Activated naive CD4-positive, alpha-beta T cell treated with anti-CD3 and anti-CD28 coated beads, Interleukin-2, amount 50 U/mL, for 72 hours (primary cell): ENCODE data around the gene SH3TC2. TPM values are rescaled to one million over a fixed set of nuclear protein-coding genes. Genes with fewer than 3 reads are reported as not detected.
A peak's percentile ranks its signal among the peaks of the same experiment; 100 is the strongest.

Source experiments
- ATAC-seq, 2 donors: fragments of 150-1000 bp; cut with Tn5 transposase; 2 replicates each; pipeline ENCODE4 v1.10.0; 2021; ENCODE audit warnings: mild to moderate bottlenecking in 2 of 2, moderate library complexity in 2 of 2
- DNase-seq, 2 donors: peaks; one replicate each; pipeline ENCODE4 v3.0.0; 2021 to 2022; ENCODE audit warnings: low spot score in 2 of 2
- H3K27ac Mint-ChIP-seq, 2 donors: one replicate each; pipeline ENCODE4 v1.8.0; 2022; ENCODE audit warnings: mild to moderate bottlenecking in 2 of 2, mixed read lengths in 2 of 2
- H3K36me3 Mint-ChIP-seq, 2 donors: one replicate each; pipeline ENCODE4 v1.8.0; 2022; ENCODE audit warnings: mixed read lengths in 2 of 2
- H3K9me3 Mint-ChIP-seq, 2 donors: one replicate each; pipeline ENCODE4 v1.8.0; 2022; ENCODE audit warnings: mixed read lengths in 2 of 2
- total RNA-seq, 2 donors: library from RNA; stranded (reverse); gene quantifications; one replicate each; pipeline ENCODE4 v1.2.3, GENCODE V29; 2022

Gene SH3TC2
- total RNA-seq, 2 donors from 2014 or later, result not detected

GRCh38 chr5:148972974-148973374 is 89.9 kb downstream of the SH3TC2 start:
- H3K36me3 Mint-ChIP-seq, result no peaks in the 10 kb centered on the region
- H3K9me3 Mint-ChIP-seq, result no peaks in the 10 kb centered on the region
- ATAC-seq (no peak), DNase-seq (no peak)
- no peak overlapping the region for H3K27ac Mint-ChIP-seq

DNA sequence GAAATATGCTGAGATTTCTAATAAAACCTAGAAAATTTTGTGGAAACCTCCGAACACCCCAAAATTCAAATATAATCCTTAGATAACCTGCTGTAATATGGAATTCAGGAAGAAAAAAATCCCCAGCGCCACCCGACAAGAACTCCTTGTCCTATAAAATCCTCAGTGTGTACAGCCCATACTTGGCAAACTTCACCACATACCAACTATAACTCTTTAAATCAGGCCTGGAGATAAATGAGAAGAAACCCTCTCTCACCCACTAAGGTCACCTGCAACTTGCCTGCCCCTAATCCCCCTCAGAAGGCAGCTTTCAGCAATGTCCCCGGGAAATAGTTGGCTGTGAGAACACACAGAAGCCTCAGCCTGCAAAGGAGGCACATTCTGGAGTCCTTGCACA is 90.5 kb downstream of the SH3TC2 start:
- Mint-ChIP-seq H3K9me3 (no peaks in the 10 kb centered on the region), H3K27ac (no peak overlapping the region), H3K36me3 (no peaks in the 10 kb centered on the region)
- ATAC-seq (no peak), DNase-seq (no peak)

DNA sequence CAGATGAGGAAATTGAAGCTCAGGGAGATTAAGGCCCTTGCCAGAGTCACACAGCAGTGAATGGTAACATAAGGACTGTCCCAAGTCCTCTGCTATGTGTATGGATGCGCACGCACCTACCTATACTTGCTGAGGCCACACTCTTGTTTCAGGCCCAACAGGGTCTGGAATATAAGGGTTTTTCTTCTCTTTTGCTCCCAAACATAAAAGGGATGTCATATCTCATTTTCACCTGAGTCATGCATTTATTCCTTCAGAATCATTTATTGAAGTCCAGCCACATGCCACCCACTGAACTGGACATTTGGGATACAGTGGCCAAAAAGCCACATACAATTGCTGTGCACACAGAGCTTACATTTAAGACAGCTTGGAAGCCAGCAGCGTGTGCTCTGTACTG is 92.0 kb downstream of the SH3TC2 start:
- ATAC-seq, result no peak
- DNase-seq, result no peak
- no peaks in the 10 kb centered on the region for H3K9me3 Mint-ChIP-seq
- no peak overlapping the region for H3K27ac Mint-ChIP-seq
- no peaks in the 10 kb centered on the region for H3K36me3 Mint-ChIP-seq

GRCh38 chr5:148970228-148970627 is 92.6 kb downstream of the SH3TC2 start:
- no peak for DNase-seq
- no peak overlapping the region for H3K27ac Mint-ChIP-seq
- no peaks in the 10 kb centered on the region for H3K9me3 Mint-ChIP-seq
- no peak for ATAC-seq
- no peaks in the 10 kb centered on the region for H3K36me3 Mint-ChIP-seq

GRCh38 chr5:148969291-148969690 is 93.6 kb downstream of the SH3TC2 start:
- DNase-seq (no peak), ATAC-seq (no peak)
- H3K36me3 Mint-ChIP-seq, result no peaks in the 10 kb centered on the region
- H3K9me3 Mint-ChIP-seq, result no peaks in the 10 kb centered on the region
- no peak overlapping the region for H3K27ac Mint-ChIP-seq

GRCh38 chr5:148968311-148968710 is 94.6 kb downstream of the SH3TC2 start:
- H3K9me3 Mint-ChIP-seq, result no peaks in the 10 kb centered on the region
- no peak overlapping the region for H3K27ac Mint-ChIP-seq
- DNase-seq, result no peak
- no peak for ATAC-seq
- no peaks in the 10 kb centered on the region for H3K36me3 Mint-ChIP-seq

DNA sequence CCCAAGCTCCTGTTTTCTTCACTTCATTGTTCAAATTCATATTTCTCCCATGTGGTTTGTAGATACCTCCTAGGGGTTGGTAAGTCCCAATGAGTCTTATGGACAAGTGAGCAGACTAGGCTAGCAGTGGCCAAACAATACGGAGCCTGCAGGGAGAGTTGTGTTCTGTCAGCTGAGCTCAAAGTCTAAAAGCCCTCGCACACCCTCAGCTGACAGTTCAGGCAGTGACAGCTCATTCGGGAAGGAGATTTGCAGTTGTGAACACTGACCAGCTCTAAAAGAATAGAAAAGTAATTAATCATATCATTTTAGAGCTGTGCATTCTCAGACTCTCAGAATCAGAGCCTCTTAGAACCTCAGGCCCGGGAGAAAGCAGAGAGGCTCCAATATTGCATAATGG is 95.1 kb downstream of the SH3TC2 start:
- no peak for ATAC-seq
- no peak for DNase-seq
- H3K9me3 Mint-ChIP-seq, result no peaks in the 10 kb centered on the region
- H3K27ac Mint-ChIP-seq, result no peak overlapping the region
- no peaks in the 10 kb centered on the region for H3K36me3 Mint-ChIP-seq

- ATAC-seq (no peak), DNase-seq (no peak)
- H3K36me3 Mint-ChIP-seq, result no peaks in the 10 kb centered on the region
- no peak overlapping the region for H3K27ac Mint-ChIP-seq
- H3K9me3 Mint-ChIP-seq, result no peaks in the 10 kb centered on the region
Observed at GRCh38 chr5:148966938-148967337, 95.9 kb downstream of the SH3TC2 start.

DNA sequence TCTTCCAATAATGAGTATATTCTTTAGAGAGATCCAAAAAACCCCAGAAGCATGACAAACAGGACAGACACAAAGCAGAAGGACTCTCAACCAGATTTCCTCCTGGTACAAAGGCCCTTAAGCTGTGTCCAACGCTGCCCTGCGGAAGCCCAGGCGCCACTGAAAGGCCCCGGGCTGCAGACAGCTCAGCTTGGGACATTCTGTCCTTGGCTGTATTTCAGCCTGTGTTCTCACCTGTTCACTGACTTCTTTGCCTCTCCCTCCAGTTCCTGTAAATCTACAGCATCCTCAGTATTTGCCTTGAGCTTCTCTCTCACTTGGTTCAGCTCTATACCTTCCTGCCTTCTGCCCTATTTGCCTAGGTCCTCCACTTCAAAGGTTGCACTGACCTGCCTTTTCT is 96.5 kb downstream of the SH3TC2 start:
- no peak overlapping the region for H3K27ac Mint-ChIP-seq
- DNase-seq, result no peak
- no peaks in the 10 kb centered on the region for H3K9me3 Mint-ChIP-seq
- no peak for ATAC-seq
- H3K36me3 Mint-ChIP-seq, result no peaks in the 10 kb centered on the region

DNA sequence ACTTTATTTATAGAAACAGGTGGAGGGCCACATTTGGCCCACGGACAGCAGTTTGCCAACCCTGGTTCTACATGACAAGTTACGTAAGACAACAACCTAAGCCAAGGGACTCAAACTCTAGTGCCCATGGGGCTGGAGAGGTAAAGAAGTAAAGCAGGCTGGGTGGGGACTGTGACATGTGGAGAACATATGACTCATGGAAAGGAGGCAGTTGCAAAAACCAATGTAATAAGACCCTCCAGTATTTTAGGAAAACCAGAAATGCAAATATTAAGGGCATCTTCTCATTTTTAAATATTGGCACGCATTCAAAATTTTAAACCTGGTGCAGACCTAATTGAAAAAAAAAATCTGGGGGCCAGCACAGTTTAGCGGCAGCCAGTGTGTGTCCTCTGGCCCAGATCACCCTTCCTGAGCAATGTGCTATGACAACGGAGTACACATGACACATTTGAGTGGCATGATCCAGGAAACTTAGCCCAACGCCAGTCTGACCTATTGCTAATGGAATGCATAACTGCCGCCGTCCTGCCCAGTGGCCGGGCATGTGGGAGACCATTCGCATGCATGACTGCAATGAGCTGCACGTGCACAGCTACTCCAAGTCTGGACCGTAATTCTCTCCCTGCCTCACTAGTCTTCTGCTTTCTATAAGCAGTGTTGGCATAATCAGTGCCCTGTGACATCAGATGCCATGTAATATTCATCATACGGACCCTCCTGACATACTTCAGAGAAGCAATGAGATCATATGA is 97.2 kb downstream of the SH3TC2 start:
- Mint-ChIP-seq H3K27ac (no peak overlapping the region), H3K36me3 (no peaks in the 10 kb centered on the region), H3K9me3 (no peaks in the 10 kb centered on the region)
- ATAC-seq (no peak), DNase-seq (no peak)

- Mint-ChIP-seq H3K9me3 (no peaks in the 10 kb centered on the region), H3K36me3 (no peaks in the 10 kb centered on the region), H3K27ac (no peak overlapping the region)
- ATAC-seq (no peak), DNase-seq (no peak)
Observed at GRCh38 chr5:148963664-148964063, 99.2 kb downstream of the SH3TC2 start.

GRCh38 chr5:148962761-148963324 is 100.0 kb downstream of the SH3TC2 start:
- Mint-ChIP-seq H3K9me3 (no peaks in the 10 kb centered on the region), H3K27ac (no peak overlapping the region), H3K36me3 (no peaks in the 10 kb centered on the region)
- DNase-seq, result no peak
- ATAC-seq, result no peak

GRCh38 chr5:148962200-148962550 is 100.7 kb downstream of the SH3TC2 start:
- DNase-seq, result no peak
- Mint-ChIP-seq H3K36me3 (no peaks in the 10 kb centered on the region), H3K9me3 (no peaks in the 10 kb centered on the region)

GRCh38 chr5:148961261-148962199 is 101.3 kb downstream of the SH3TC2 start:
- DNase-seq (no peak), ATAC-seq (no peak)
- Mint-ChIP-seq H3K9me3 (no peaks in the 10 kb centered on the region), H3K36me3 (no peaks in the 10 kb centered on the region), H3K27ac (no peak overlapping the region)

More at GRCh38 chr5:148962200-148962550, 100.7 kb downstream of the SH3TC2 start:
- no peak for ATAC-seq
- H3K27ac Mint-ChIP-seq, result no peak overlapping the region

- no peak overlapping the region for H3K27ac Mint-ChIP-seq
- ATAC-seq (no peak), DNase-seq (no peak)
- no peaks in the 10 kb centered on the region for H3K9me3 Mint-ChIP-seq
- no peaks in the 10 kb centered on the region for H3K36me3 Mint-ChIP-seq
Observed at GRCh38 chr5:148960070-148960769, 102.6 kb downstream of the SH3TC2 start.

GRCh38 chr5:148957591-148958202 is 105.2 kb downstream of the SH3TC2 start:
- Mint-ChIP-seq H3K27ac (no peak overlapping the region), H3K36me3 (no peaks in the 10 kb centered on the region), H3K9me3 (no peaks in the 10 kb centered on the region)
- ATAC-seq (peak; percentile 28 to 61), DNase-seq (peak in 1 of 2 donors; percentile 52)
